ENCODE results near the gene PLA2G4E. TPM values are rescaled to one million over a fixed set of nuclear protein-coding genes. Genes with fewer than 3 reads are reported as not detected.

PLA2G4E gene
- total RNA-seq, 1 experiment from 2014 or later, result 1.8 TPM

DNA sequence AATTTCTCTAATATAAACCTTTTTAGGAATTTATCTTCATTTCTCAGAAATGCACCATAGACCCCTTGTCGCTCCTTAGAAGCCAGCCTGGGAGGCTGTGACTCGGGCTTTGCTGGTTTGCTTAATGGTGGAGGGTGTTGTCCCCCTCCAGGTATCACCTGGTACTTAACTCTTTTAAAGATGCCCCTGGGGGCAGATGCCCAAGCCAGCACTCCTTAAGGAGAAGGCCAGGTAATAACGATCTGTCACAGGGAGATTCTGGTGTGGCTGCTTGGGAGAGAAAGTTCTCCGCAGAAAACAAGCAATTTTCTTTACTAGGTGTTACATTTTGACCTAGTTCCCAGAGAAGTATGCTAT, 70.7 kb downstream of the PLA2G4E start:
- no peaks in the 10 kb centered on the region for H3K9me3 ChIP-seq
- Mint-ChIP-seq H3K4me3 (ENCODE audit: unreplicated experiment) (no peak overlapping the region), H3K4me1 (ENCODE audit: low read depth, unreplicated experiment) (peaks cover 17% of the 10 kb centered on the region), H3K27me3 (ENCODE audit: insufficient read depth, unreplicated experiment) (no peaks in the 10 kb centered on the region), H3K36me3 (ENCODE audit: insufficient read depth, unreplicated experiment) (peaks cover 49% of the 10 kb centered on the region), H3K27ac (ENCODE audit: unreplicated experiment) (peak overlapping the region; percentile 26), H3K9me3 (ENCODE audit: unreplicated experiment) (no peaks in the 10 kb centered on the region)
- no peaks in the 10 kb centered on the region for H3K27me3 ChIP-seq (replicated peaks; ENCODE audit: control insufficient read depth, insufficient read depth, low read length)
- TF ChIP-seq, protein P1, sequence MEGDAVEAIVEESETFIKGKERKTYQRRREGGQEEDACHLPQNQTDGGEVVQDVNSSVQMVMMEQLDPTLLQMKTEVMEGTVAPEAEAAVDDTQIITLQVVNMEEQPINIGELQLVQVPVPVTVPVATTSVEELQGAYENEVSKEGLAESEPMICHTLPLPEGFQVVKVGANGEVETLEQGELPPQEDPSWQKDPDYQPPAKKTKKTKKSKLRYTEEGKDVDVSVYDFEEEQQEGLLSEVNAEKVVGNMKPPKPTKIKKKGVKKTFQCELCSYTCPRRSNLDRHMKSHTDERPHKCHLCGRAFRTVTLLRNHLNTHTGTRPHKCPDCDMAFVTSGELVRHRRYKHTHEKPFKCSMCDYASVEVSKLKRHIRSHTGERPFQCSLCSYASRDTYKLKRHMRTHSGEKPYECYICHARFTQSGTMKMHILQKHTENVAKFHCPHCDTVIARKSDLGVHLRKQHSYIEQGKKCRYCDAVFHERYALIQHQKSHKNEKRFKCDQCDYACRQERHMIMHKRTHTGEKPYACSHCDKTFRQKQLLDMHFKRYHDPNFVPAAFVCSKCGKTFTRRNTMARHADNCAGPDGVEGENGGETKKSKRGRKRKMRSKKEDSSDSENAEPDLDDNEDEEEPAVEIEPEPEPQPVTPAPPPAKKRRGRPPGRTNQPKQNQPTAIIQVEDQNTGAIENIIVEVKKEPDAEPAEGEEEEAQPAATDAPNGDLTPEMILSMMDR (IDR thresholded peaks at IDR 0.05; ENCODE audit: insufficient read depth in 1 of 2, low read depth in 1 of 2, low read length in 1 of 2, severe bottlenecking in 1 of 2, unreplicated experiment in 1 of 2), result no peak
- peaks cover 1% of the 10 kb centered on the region; the same call in 1 of the 2 replicates for H3K36me3 ChIP-seq (ENCODE audit: control insufficient read depth, insufficient read depth, low read length)
- ChIA-PET POLR2A (interaction anchor here (1.2 kb wide), 1 partner anchor 22 kb away, joined by 6 read pairs; the partner anchor contains the start of gene EHD4), CTCF (interaction anchor here (1.1 kb wide), 1 partner anchor 22 kb away, joined by 3 read pairs; the partner anchor contains the start of gene EHD4)
- H3K4me3 ChIP-seq (ENCODE audit: low read depth, low read length), result no peak overlapping the region
- peaks cover 50% of the 10 kb centered on the region for H3K4me1 ChIP-seq
- no peak for DNase-seq
- BruUV-seq (replicated peaks), result no TSS peak
- intact Hi-C loops (cut with micrococcal nuclease; ENCODE audit: unreplicated experiment), result no loop called here

DNA sequence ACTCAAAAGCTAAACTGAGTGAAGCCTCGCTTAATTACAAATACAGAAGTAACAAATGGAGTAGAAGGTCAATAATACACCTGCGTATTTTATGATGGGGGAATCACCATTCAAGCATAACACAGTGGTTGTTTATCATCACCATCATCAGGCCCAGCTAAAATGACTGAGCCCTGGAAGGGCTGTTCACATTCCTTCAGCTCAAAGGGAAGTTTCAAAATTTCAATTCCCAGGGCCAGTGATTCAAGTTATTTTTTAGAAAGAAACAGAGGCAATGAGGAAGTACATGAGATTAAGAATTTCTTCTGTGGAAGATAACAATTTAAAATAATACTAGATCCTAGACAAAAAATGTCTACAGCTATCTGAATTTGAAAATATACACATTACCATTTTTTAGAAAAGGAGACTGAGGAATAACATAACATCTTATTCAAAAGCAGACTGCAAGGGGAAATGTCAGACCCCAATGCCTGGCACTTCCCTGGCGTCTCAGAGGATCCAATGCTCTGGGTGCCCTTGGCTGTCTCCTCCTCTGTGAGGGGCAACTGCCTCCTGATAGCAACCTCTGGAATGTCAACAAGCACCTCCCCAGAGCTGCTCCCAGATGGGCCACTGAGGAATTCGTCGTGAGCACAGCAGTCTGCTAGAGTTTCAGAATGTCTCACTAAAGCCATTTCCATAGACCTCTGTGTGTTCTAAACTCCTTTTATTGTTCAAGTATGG, 71.3 kb downstream of the PLA2G4E start:
- Histone ChIP-seq H3K36me3 (ENCODE audit: control insufficient read depth, insufficient read depth, low read length) (peaks cover 1% of the 10 kb centered on the region; the same call in 1 of the 2 replicates), H3K9me3 (no peaks in the 10 kb centered on the region), H3K4me1 (peaks cover 55% of the 10 kb centered on the region), H3K27me3 (replicated peaks; ENCODE audit: control insufficient read depth, insufficient read depth, low read length) (no peaks in the 10 kb centered on the region), H3K4me3 (ENCODE audit: low read depth, low read length) (no peak overlapping the region)
- peak overlapping the region; percentile 26 for H3K27ac Mint-ChIP-seq (ENCODE audit: unreplicated experiment)
- H3K4me3 Mint-ChIP-seq (ENCODE audit: unreplicated experiment), result no peak overlapping the region
- no peak for DNase-seq
- ChIA-PET POLR2A (interaction anchor here (1.2 kb wide), 1 partner anchor 23 kb away, joined by 6 read pairs; the partner anchor contains the start of gene EHD4), CTCF (interaction anchor here (1.0 to 1.1 kb wide), 2 partner anchors 23 kb away, joined by 3 read pairs; partner anchors contain the start of gene EHD4)
- BruUV-seq (replicated peaks), result no TSS peak
- no peaks in the 10 kb centered on the region for H3K27me3 Mint-ChIP-seq (ENCODE audit: insufficient read depth, unreplicated experiment)
- no peaks in the 10 kb centered on the region for H3K9me3 Mint-ChIP-seq (ENCODE audit: unreplicated experiment)
- intact Hi-C loops (cut with micrococcal nuclease; ENCODE audit: unreplicated experiment), result no loop called here
- TF ChIP-seq, protein P1 (IDR thresholded peaks at IDR 0.05; ENCODE audit: insufficient read depth in 1 of 2, low read depth in 1 of 2, low read length in 1 of 2, severe bottlenecking in 1 of 2, unreplicated experiment in 1 of 2), result no peak
- peaks cover 49% of the 10 kb centered on the region for H3K36me3 Mint-ChIP-seq (ENCODE audit: insufficient read depth, unreplicated experiment)
- peaks cover 21% of the 10 kb centered on the region for H3K4me1 Mint-ChIP-seq (ENCODE audit: low read depth, unreplicated experiment)

DNA sequence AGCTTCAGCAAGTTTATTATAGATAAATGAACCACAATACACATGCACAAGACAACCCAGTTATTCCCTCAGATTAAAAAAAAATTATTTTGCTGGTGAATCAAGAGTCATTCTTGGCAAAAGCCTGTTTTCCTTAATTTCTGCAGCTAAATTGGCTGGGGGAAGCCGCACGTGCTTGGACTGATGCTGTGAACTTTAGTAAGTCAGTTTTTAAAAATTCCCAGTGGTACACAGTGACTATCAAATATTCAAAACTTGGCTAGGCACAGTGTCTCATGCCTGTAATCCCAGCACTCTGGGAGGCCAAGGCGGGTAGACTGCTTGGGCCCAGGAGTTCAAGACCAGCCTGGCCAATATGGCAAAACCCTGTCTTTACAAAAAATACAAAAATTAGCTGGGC, 72.4 kb downstream of the PLA2G4E start:
- no peak overlapping the region for H3K27ac Mint-ChIP-seq (ENCODE audit: unreplicated experiment)
- CTCF ChIA-PET, result no interaction called here
- intact Hi-C loops (cut with micrococcal nuclease; ENCODE audit: unreplicated experiment), result no loop called here
- Histone ChIP-seq H3K27me3 (replicated peaks; ENCODE audit: control insufficient read depth, insufficient read depth, low read length) (no peaks in the 10 kb centered on the region), H3K36me3 (ENCODE audit: control insufficient read depth, insufficient read depth, low read length) (peaks cover 1% of the 10 kb centered on the region; the same call in 1 of the 2 replicates), H3K9me3 (no peaks in the 10 kb centered on the region), H3K4me1 (peaks cover 66% of the 10 kb centered on the region), H3K4me3 (ENCODE audit: low read depth, low read length) (no peak overlapping the region)
- TF ChIP-seq, protein P1 (IDR thresholded peaks at IDR 0.05; ENCODE audit: insufficient read depth in 1 of 2, low read depth in 1 of 2, low read length in 1 of 2, severe bottlenecking in 1 of 2, unreplicated experiment in 1 of 2), result no peak
- no peaks in the 10 kb centered on the region for H3K27me3 Mint-ChIP-seq (ENCODE audit: insufficient read depth, unreplicated experiment)
- no TSS peak for BruUV-seq (replicated peaks)
- H3K36me3 Mint-ChIP-seq (ENCODE audit: insufficient read depth, unreplicated experiment), result peaks cover 52% of the 10 kb centered on the region
- no peak for DNase-seq
- H3K4me1 Mint-ChIP-seq (ENCODE audit: low read depth, unreplicated experiment), result peaks cover 29% of the 10 kb centered on the region
- H3K9me3 Mint-ChIP-seq (ENCODE audit: unreplicated experiment), result no peaks in the 10 kb centered on the region
- POLR2A ChIA-PET, result no interaction called here
- H3K4me3 Mint-ChIP-seq (ENCODE audit: unreplicated experiment), result no peak overlapping the region

Data from Caco-2 (cell line).